HG03460 (cell line): ENCODE results near the gene ADAMTS12.

Experiments used
- ATAC-seq: cut with Tn5 transposase; IDR thresholded peaks from one replicate; pipeline ENCODE4 v1.9.1; 2021; ENCODE audit not compliant: unreplicated experiment

ADAMTS12 gene, protein sequence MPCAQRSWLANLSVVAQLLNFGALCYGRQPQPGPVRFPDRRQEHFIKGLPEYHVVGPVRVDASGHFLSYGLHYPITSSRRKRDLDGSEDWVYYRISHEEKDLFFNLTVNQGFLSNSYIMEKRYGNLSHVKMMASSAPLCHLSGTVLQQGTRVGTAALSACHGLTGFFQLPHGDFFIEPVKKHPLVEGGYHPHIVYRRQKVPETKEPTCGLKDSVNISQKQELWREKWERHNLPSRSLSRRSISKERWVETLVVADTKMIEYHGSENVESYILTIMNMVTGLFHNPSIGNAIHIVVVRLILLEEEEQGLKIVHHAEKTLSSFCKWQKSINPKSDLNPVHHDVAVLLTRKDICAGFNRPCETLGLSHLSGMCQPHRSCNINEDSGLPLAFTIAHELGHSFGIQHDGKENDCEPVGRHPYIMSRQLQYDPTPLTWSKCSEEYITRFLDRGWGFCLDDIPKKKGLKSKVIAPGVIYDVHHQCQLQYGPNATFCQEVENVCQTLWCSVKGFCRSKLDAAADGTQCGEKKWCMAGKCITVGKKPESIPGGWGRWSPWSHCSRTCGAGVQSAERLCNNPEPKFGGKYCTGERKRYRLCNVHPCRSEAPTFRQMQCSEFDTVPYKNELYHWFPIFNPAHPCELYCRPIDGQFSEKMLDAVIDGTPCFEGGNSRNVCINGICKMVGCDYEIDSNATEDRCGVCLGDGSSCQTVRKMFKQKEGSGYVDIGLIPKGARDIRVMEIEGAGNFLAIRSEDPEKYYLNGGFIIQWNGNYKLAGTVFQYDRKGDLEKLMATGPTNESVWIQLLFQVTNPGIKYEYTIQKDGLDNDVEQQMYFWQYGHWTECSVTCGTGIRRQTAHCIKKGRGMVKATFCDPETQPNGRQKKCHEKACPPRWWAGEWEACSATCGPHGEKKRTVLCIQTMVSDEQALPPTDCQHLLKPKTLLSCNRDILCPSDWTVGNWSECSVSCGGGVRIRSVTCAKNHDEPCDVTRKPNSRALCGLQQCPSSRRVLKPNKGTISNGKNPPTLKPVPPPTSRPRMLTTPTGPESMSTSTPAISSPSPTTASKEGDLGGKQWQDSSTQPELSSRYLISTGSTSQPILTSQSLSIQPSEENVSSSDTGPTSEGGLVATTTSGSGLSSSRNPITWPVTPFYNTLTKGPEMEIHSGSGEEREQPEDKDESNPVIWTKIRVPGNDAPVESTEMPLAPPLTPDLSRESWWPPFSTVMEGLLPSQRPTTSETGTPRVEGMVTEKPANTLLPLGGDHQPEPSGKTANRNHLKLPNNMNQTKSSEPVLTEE (N-terminal part only)

DNA sequence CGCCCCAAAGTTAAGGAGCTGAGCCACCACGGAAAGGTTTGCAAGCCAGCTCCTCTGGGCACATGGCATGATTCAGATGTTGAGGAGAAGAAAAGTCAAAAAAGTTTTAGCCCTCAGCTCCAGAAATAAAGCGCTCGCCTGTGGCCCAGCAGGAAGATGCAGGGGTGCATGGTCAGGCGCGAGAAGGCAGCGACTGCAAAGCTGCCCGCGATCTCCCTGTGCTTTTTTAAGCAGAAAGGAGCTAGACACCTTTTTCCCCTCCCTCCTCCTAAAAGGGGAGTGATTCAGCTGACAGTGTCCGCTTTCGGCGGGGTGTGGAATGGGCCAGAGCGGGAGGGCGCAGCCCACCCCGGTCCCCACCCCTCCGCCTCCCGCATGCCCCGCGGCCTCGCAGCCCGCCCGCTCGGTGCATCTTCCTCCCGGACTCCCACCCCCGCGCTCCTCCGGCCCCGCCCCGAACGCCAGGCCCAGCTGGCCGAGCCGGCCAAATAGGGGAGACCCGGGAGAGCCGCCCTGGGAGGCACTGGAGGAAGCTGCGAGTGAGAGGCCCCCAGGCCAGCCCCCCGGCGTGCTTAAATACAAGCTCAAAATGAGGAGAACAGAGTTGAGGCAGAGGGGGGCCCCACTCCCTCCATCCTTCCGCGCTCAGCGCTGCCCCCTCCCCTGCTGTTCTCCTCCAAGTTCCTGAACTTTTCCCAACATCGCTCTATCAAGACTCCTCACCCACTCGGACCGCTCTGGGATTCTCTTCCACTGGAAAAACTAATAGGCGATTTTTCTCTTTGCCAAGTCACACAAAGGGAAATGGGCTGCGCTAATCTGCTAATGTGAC is at the start of gene ADAMTS12:
ADAMTS12 (minus strand) TSS at position 203 of the 832 bp plus-strand sequence; CDS start at position 69, 134 bp downstream.
- no peak for ATAC-seq

DNA sequence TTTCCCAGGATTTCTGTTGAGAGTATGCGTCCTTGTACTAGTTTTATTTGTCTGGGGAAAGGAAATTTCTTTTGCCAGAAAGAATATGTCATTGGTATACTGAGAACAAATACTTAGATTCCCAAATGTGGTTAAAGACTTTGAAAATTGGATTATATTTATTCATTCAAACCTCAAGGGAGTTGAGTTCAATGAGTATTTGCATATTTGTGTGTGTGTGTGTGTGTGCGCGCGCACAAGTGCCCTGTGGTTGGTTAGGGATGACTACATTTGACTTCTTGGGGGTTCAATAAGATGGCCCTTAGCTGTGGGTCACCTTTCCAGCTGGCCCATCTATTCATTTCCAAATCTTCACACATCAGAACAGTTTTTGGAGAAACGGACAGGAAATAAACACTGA is 49.3 kb upstream of the ADAMTS12 start:
- ATAC-seq = no peak

DNA sequence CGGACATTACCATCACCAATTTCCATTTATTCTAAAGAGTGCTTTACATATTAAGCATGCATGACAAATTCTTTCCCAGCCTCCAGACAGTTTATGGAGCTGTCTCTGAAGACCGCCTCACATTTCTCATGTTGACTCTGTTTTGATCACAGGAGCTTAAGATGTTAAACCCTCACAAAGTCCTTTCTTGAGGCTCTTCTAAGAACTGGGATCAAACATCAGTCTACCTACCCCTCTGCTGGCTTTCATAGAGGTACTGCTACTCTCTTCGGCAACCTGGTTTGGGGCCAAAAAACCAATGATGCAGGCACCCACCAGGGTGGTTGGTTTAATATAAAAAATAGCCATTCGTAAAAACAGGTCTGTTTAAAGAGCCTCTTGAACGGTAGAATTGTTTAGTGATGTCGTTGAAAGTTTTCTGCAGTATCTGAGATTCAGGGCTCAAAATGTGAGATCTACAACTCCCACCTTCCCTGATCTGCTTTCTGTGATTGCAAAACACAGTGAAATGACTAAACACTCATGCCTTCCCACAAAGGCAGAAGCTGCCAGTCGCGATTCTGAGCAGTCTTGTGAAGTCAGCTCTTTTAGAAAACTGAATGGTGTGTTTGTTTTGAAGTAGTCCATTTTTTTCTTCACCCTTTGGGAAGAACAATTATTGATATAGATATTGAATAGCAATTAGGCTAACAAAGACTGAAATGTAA is 47.9 kb upstream of the ADAMTS12 start:
- ATAC-seq = no peak

DNA sequence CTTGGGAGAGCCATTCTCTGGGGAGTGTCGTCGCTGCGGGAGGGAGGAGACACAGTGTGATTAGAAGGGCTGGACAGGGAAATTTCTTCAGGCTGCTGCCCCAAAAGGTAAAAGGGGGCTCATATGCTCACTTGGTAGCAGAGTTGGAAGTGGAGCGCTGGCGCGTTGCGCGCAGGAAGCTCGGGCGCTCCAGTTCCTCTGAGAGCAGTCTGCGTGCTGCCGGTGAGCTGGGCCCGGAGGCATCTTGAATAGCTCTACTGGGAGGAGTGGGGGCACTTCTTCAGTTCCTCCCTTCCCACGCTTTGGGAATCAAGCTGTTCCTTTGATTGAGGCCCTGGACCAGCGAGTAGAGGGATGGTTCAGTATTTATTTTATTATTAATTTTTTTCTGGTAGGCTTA is 47.1 kb upstream of the ADAMTS12 start:
- no peak for ATAC-seq

DNA sequence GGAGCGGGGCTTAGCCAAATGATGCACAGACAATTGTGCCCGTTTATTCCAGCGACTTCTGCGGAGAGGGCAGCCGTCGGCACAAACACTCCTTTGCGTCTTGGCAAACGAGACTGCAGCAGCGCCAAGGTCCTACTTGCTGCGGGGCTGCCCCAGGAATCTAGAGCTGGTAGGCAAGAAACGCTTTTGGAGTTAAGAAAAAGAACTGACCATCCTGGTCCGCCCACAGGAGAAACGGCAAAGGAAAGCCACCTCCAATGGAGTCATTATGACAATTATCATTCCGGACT is 46.7 kb upstream of the ADAMTS12 start:
- ATAC-seq = no peak

DNA sequence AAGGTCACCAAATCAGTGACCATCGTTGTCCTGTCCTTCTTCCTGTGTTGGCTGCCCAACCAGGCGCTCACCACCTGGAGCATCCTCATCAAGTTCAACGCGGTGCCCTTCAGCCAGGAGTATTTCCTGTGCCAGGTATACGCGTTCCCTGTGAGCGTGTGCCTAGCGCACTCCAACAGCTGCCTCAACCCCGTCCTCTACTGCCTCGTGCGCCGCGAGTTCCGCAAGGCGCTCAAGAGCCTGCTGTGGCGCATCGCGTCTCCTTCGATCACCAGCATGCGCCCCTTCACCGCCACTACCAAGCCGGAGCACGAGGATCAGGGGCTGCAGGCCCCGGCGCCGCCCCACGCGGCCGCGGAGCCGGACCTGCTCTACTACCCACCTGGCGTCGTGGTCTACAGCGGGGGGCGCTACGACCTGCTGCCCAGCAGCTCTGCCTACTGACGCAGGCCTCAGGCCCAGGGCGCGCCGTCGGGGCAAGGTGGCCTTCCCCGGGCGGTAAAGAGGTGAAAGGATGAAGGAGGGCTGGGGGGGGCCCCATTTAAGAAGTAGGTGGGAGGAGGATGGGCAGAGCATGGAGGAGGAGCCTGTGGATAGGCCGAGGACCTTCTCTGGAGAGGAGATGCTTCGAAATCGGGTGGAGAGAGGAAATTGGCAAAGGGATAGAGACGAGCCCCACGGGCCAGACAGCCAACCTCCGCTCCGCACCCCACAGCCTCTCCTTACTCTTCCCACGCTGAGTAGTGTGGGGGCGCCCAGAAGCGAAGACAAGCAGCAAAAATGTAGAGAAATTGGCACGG is 46.1 kb upstream of the ADAMTS12 start:
- no peak for ATAC-seq

DNA sequence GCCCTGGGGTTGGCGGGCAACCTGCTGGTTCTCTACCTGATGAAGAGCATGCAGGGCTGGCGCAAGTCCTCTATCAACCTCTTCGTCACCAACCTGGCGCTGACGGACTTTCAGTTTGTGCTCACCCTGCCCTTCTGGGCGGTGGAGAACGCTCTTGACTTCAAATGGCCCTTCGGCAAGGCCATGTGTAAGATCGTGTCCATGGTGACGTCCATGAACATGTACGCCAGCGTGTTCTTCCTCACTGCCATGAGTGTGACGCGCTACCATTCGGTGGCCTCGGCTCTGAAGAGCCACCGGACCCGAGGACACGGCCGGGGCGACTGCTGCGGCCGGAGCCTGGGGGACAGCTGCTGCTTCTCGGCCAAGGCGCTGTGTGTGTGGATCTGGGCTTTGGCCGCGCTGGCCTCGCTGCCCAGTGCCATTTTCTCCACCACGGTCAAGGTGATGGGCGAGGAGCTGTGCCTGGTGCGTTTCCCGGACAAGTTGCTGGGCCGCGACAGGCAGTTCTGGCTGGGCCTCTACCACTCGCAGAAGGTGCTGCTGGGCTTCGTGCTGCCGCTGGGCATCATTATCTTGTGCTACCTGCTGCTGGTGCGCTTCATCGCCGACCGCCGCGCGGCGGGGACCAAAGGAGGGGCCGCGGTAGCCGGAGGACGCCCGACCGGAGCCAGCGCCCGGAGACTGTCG is 45.4 kb upstream of the ADAMTS12 start:
- ATAC-seq = no peak

DNA sequence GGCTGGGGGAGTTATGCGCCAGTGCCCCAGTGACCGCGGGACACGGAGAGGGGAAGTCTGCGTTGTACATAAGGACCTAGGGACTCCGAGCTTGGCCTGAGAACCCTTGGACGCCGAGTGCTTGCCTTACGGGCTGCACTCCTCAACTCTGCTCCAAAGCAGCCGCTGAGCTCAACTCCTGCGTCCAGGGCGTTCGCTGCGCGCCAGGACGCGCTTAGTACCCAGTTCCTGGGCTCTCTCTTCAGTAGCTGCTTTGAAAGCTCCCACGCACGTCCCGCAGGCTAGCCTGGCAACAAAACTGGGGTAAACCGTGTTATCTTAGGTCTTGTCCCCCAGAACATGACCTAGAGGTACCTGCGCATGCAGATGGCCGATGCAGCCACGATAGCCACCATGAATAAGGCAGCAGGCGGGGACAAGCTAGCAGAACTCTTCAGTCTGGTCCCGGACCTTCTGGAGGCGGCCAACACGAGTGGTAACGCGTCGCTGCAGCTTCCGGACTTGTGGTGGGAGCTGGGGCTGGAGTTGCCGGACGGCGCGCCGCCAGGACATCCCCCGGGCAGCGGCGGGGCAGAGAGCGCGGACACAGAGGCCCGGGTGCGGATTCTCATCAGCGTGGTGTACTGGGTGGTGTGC is 44.7 kb upstream of the ADAMTS12 start, which contains the start of gene RXFP3:
RXFP3 (plus strand) TSS at position 6 of the 636 bp plus-strand sequence; CDS start at position 361, 355 bp downstream.
- ATAC-seq = no peak

DNA sequence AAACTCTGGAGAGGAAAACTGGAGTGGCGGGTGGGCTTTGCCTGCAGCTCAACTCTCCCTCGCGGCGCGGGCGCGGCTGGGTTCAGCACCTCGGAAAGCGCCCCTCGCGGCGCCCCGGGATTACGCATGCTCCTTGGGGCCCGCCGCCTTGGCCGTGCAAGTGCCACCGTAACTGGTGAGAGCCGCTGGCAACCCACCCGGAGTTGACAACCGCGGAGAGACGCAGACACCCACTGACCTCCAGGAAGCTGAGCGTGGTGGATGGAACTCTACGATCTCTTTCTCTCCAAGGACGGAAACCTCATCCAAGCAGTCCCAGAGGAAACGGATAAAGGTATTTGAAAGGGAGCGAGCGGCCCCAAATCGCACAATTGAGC is 44.2 kb upstream of the ADAMTS12 start:
- ATAC-seq = no peak

DNA sequence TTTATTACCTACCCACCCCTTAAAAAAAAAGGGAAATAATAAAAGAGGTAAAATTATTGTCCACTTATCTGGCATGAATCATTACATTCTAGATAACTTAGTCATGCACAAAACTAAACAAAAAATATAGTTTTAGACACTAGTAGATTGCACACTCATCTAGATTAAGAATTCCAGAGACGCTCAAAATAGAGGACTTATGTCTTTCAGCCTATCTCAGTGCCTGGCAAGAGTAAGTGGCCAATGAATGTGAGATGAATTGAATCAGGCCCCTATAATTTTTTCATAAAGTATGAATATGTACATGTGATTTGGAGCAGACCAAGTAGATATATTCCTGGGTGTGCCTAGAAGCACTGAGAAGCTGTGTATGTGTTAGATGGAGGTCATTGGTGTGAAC is 42.4 kb upstream of the ADAMTS12 start:
- ATAC-seq = peak; percentile 12

DNA sequence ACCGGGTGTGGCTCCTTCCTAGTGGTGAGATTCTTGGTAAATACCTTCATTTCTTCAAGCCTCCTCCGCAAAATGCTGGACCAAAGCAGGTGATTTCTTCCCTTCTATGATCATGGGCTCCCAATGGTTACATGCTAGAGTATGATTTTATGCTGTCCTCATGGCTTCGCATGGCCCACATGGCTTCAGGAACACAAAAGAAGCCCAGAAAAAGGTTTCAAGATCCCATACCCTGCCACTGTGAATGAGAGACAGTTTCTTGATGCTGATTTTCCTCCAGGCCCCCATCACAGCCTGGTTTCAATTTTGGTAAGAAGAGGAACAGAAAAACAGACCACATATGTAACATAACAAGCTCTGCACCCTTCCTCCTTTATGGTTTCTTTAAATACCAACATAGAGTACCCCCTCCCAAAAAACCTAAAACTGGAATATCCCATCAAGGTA is 42.0 kb upstream of the ADAMTS12 start:
- ATAC-seq = peak; percentile 88

DNA sequence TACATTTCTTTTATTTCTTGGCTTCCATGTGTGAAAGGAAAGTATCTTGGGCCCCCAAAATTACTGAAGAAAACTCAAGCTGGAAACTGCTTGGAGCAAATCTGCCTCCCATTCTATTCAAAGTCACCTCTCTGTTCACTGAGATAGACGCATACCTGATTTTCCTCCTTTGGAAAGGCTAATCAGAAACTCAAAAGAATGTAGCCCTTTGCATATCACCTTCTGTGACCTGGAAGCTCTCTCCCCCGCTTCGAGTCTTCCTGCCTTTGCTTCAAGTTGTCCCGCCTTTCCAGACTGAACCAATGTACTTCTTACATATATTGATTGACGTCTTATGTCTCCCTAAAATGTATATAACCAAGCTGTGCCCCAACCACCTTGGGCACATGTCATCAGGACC is 39.3 kb upstream of the ADAMTS12 start:
- ATAC-seq = no peak

DNA sequence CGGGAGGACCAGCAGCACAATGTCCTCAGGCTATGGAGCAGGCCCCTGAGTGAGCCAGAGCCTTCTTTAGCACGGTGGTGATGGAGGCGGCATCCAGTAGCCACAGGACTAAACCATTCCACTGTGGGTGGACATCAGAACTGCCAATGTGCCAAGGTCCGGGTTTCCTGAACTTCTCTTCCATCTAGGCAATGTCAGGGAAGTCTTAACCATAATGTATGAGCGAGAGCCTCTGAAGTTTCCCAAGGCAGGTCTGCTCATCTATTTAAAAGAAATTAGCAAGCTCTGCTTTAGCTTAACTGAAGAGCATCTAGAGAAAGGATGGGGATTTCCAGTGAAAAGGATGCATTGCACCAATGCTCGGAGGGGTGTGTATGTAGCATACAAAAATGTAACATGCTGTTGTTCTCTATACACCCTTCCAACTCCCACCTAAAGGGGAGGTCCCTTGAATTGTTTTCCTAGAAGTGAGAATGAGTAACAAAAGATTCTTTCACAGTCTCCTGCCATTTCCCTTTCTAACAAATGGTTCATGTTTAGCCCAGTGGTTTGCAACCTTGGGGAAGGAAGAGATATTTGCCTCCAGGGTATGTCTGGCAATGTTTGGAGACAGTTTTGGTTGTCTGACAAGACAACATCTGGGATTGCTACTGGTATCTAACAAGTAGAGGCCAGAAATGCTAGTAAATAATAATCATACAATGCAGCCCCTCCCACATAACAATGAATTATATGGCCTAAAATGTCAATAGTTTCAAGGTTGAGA is 38.3 kb upstream of the ADAMTS12 start:
- ATAC-seq = no peak

DNA sequence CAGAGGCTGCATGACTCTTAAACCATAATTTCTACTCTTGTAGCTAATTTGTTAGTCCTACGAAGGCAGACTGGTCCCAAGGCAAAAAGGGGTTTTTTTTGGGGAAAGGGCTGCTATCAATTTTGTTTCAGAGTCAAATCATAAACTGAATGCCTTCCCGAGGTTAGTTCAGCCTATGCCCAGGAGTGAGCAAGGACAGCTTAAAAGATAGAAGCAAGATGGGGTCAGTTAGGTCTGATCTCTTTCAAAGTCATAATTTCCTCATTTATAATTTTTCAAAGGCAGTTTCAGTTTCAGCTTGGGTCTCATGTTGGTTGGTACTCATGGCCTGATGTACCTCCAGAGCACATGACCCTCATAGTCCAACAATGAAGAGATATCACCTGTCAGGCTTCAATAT is 36.5 kb upstream of the ADAMTS12 start:
- ATAC-seq = no peak

DNA sequence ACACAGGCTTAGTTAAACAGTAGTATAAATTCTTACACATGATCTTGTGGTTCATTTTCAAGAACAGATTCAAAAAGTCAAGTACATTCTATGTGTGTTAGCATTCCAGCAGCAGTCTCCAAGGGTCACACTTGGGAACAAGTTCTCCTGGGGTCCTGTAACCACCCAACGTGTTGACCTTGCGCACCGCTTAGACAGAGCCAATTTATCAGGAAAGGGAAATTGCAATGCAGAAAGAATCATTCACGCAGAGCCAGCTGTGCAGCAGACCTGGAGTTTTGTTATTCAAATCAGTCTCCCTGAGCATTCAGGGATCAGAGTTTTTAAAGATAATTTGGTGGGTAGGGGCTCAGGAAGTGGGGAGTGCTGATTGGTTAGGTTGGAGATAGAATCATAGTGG is 35.9 kb upstream of the ADAMTS12 start:
- ATAC-seq = no peak

DNA sequence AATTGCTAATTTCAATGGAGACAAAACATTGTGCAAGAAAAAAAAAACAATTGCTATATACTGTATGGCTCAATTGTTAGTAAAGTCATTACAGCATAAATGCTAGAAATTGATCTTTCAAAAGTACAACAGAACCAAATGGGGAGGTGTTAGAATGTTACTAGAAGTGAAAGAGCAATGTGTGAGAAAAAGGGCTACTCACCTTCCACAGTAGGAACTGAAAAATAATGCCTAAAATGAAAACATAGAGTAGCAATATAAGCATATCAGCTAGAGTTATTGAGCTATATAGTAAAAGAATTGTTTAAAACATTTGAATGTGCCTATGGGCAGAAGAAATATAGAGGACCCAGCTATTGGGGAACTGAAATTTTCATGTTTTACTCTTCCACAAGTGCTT is 33.5 kb upstream of the ADAMTS12 start:
- no peak for ATAC-seq

DNA sequence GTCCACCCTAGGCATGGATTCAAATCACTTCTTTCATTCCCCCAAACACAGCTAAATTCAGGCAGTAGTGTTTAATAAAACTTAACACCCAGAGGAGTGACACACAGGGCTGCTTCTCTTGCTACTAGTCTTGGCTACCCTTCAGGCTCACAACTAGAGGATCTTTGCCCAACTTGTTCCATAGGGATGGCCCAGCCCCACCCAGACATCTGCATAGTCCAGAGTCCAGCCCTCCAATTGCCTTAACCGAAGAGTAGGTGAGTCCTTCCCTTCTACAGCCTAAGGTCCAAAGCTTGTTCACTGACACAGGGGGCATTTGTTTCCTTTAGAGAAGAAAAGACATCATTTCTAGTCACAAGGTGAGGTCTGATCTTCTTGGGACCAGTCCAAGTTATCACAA is 29.2 kb upstream of the ADAMTS12 start:
- no peak for ATAC-seq
